Activated naive CD4-positive, alpha-beta T cell treated with anti-CD3 and anti-CD28 coated beads, Interleukin-2, amount 10 ng/mL, durations not matched to agents 5 hours and 36 hours (primary cell): ENCODE results near the gene MS4A2. TPM values are rescaled to one million over a fixed set of nuclear protein-coding genes. Genes with fewer than 3 reads are reported as not detected.

Experiments used
- total RNA-seq, 2 experiments: library from RNA; stranded (reverse); gene quantifications; one replicate each; pipeline ENCODE4 v1.2.3, GENCODE V29; 2021

MS4A2 gene
- total RNA-seq, result not detected

DNA sequence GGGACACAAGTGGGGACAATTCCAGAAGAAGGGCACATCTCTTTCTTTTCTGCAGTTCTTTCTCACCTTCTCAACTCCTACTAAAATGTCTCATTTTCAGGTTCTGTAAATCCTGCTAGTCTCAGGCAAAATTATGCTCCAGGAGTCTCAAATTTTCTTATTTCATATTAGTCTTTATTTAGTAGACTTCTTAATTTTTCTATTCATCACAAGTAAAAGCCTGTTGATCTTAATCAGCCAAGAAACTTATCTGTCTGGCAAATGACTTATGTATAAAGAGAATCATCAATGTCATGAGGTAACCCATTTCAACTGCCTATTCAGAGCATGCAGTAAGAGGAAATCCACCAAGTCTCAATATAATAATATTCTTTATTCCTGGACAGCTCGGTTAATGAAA is at the start of gene MS4A2:
Gene MS4A2, plus strand, starts transcription at position 301 of the 400 bp plus-strand sequence. CDS start 102 bp downstream, outside the sequence.

DNA sequence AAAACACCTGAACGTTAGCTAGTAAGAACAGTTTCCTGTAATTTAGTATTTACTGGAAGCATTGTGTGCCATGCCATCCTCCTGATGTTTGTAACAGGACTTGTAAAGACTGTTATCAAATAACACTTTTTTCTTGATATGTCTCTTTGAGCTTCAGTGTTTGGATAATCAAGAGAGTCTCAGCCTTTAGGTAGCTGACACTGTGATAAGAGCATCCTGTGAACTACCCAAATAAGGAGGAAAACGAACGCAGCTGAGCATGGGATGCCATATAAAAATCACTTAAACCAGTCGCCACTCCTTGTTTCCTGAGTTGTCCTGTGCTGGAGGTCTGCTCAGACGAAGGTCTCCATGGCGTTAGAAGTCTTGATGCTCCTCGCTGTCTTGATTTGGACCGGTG is 48.4 kb upstream of the MS4A2 start, which contains the start of gene OOSP2:
Gene OOSP2, plus strand, starts transcription at position 301 of the 400 bp plus-strand sequence. Its CDS starts 51 bp downstream, at position 352.

DNA sequence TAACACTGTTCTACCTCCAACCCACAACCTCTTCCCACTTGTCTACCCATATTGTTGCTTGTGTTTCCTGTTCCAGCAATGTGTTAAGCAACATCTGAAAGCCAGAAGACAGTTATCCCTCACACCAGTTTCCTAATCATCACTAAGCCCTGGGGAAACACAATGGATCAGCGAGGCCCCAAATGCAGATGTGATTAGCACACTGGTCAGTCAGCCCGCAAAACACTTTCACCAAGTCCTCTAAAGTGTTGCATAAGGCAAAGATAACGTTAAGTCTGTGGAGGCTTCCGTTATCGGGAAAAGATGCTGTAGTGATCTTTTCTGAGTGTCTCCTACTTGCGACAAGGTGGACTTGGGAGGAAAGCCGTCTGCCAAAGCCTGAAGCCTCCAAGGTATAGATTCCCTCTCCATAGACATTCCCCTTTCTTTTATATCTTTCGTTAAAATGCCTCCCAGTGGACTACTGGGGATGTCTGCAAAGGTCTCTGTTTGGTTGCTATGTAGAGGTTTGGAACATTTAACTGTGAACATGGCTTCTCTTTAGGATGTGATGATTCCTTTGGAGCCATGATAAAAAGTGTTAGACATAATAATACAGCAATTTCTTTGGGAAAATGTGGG is 32.0 kb upstream of the MS4A2 start, which contains the start of gene MS4A3:
Gene MS4A3, plus strand, starts transcription at position 317 of the 621 bp plus-strand sequence. CDS start 4,496 bp downstream, outside the sequence.

Other genes starting within 250 kb of the MS4A2 start
- gene CBLIF, start 243.2 kb upstream of the MS4A2 start, total RNA-seq, result not detected
- gene TCN1, start 222.2 kb upstream of the MS4A2 start, total RNA-seq, result not detected
- gene OOSP3, start 209.9 kb upstream of the MS4A2 start, total RNA-seq, result not detected
- not detected for gene OOSP1, start 150.2 kb upstream of the MS4A2 start, total RNA-seq
- not detected for gene OOSP4A, start 124.6 kb upstream of the MS4A2 start, total RNA-seq
- gene OOSP4B, start 71.5 kb upstream of the MS4A2 start, total RNA-seq, result not detected
- gene OOSP2, start 48.3 kb upstream of the MS4A2 start, total RNA-seq, result not detected
- gene MS4A3, start 32.0 kb upstream of the MS4A2 start, total RNA-seq, result not detected
- gene MS4A6A, start 94.4 kb downstream of the MS4A2 start, total RNA-seq, result not detected
- gene MS4A4E, start 154.5 kb downstream of the MS4A2 start, total RNA-seq, result not detected
- not detected for gene MS4A4A, start 192.0 kb downstream of the MS4A2 start, total RNA-seq
- not detected for gene MS4A6E, start 238.6 kb downstream of the MS4A2 start, total RNA-seq